Measurements from ENCODE around the gene NFATC1. TPM values are rescaled to one million over a fixed set of nuclear protein-coding genes. Genes with fewer than 3 reads are reported as not detected.

The NFATC1 gene
- polyA plus RNA-seq, 1 of the 3 experiments (the other 2 are of a cell fraction) = 0.02 TPM

GRCh38 chr18:79518028-79518682, 122.4 kb downstream of the NFATC1 start (continued):
- TF ChIP-seq SIN3A (IDR thresholded peaks at IDR 0.05; ENCODE audit: borderline replicate concordance, low read depth, low read length) (no peak), POLR2AphosphoS5 (IDR thresholded peaks at IDR 0.05; ENCODE audit: low read depth, low read length) (no peak), RCOR1 (IDR thresholded peaks at IDR 0.05; ENCODE audit: low read length) (no peak)

- Histone ChIP-seq H3K27ac (ENCODE audit: low read depth in 2 of 2, low read length in 1 of 2) (no peak overlapping the region), H3K9ac (no peak overlapping the region), H2AFZ (ENCODE audit: low read depth) (no peak overlapping the region), H3K4me3 (ENCODE audit: low read depth in 2 of 2, low read length in 1 of 2) (no peak overlapping the region), H3K4me1 (ENCODE audit: control insufficient read depth in 1 of 2, insufficient read depth in 2 of 2, low read depth in 1 of 2, low read length in 1 of 2) (no peaks in the 10 kb centered on the region), H3K9me3 (no peaks in the 10 kb centered on the region), H3K9me2 (no peaks in the 10 kb centered on the region), H3F3A (replicated peaks; ENCODE audit: insufficient read depth) (no peaks in the 10 kb centered on the region), H3K36me3 (replicated peaks in 1 of 2; ENCODE audit: control insufficient read depth in 1 of 2, insufficient read depth in 2 of 2, low read length in 1 of 2) (no peaks in the 10 kb centered on the region), H4K20me1 (ENCODE audit: insufficient read depth) (no peaks in the 10 kb centered on the region), H3K4me2 (no peak overlapping the region), H3K27me3 (ENCODE audit: insufficient read depth) (peaks cover 77% of the 10 kb centered on the region), H3K79me2 (ENCODE audit: insufficient read depth) (no peaks in the 10 kb centered on the region)
- ChIA-PET POLR2A (no interaction called here), CTCF (no interaction called here)
- TF ChIP-seq EP300 (IDR thresholded peaks at IDR 0.05; ENCODE audit: borderline replicate concordance in 1 of 2, low read depth in 1 of 2, low read length in 1 of 2) = no peak
- TF ChIP-seq EZH2phosphoT487 (IDR thresholded peaks at IDR 0.05; ENCODE audit: borderline replicate concordance, low read depth) = no peak
- TF ChIP-seq MAX (IDR thresholded peaks at IDR 0.05; ENCODE audit: low read depth) = no peak
- TF ChIP-seq YY1 (IDR thresholded peaks at IDR 0.05; ENCODE audit: low read depth) = no peak
- no peak for TF ChIP-seq CHD2 (IDR thresholded peaks at IDR 0.05; ENCODE audit: low read length, partially characterized antibody)
- TF ChIP-seq TAF1 (IDR thresholded peaks at IDR 0.05; ENCODE audit: borderline replicate concordance, low read depth, low read length) = no peak
- no peak for TF ChIP-seq TEAD4 (IDR thresholded peaks at IDR 0.05; ENCODE audit: borderline replicate concordance, insufficient read depth)
- no peak for TF ChIP-seq REST (IDR thresholded peaks at IDR 0.05; ENCODE audit: low read depth, low read length)
- no peak for TF ChIP-seq FOXM1 (IDR thresholded peaks at IDR 0.05; ENCODE audit: low read depth)
- no peak for TF ChIP-seq FOSL2 (IDR thresholded peaks at IDR 0.05; ENCODE audit: borderline replicate concordance, low read depth)
- no peak for TF ChIP-seq MEF2A (IDR thresholded peaks at IDR 0.05; ENCODE audit: borderline replicate concordance, low read depth)
- TF ChIP-seq NFIC (IDR thresholded peaks at IDR 0.05; ENCODE audit: borderline replicate concordance) = no peak
- no peak for TF ChIP-seq GABPA (IDR thresholded peaks at IDR 0.05; ENCODE audit: low read depth)
- TF ChIP-seq USF2 (IDR thresholded peaks at IDR 0.05; ENCODE audit: borderline replicate concordance, low read depth, low read length) = no peak
- TF ChIP-seq FOXJ3 (CRISPR knock-in tag; IDR thresholded peaks at IDR 0.05) = no peak
- no peak for TF ChIP-seq TCF12 (IDR thresholded peaks at IDR 0.05)
- no peak for TF ChIP-seq POLR2AphosphoS5 (IDR thresholded peaks at IDR 0.05; ENCODE audit: low read depth, low read length)
- TF ChIP-seq IRF3 (IDR thresholded peaks at IDR 0.05; ENCODE audit: low read depth, low read length) = no peak
- no peak for TF ChIP-seq RXRA (IDR thresholded peaks at IDR 0.05; ENCODE audit: borderline replicate concordance, low read depth)
- TF ChIP-seq NRF1 (IDR thresholded peaks at IDR 0.05; ENCODE audit: low read depth, low read length) = no peak
- WGBS (ENCODE audit: low lambda C conversion rate) = 23% methylated on average over 10 of the region's 14 CpGs
- no peak for DNase-seq
These were observed 123.0 kb downstream of the NFATC1 start for GRCh38 chr18:79518683-79519128.
